NCI-H187 treated with DMSO at 0.1 percent for 48 hours (cell line): ENCODE data around the gene ABCC1.
"Not testable (repeated sequence)": the region's sequence is repeated elsewhere in the genome, so short reads cannot be mapped to it uniquely, and the experiment has no call there.

Experiments
- DNase-seq: peaks from one replicate; lab custom pipeline; 2025; lab: John Stamatoyannopoulos, UW

Gene ABCC1

DNA sequence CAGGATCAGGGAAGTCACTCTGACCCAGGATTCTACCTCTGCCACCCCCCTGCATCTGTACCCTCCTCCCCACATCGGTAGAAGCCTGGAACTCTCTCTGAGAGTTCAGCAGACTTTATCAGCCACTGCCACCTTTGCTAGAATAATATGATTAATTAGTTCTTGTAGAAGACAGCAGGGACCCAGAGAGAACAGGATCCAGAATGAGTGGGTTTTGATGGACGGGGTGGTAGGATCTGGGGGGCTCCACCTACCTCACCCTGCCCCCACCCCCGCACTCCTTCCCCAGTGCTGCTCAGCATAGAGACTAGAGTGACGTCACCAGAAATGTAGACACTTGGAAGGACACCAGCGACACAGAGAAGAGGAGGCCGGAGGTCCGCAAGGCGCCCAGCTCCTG is 240.4 kb downstream of the ABCC1 start:
- no peak for DNase-seq

DNA sequence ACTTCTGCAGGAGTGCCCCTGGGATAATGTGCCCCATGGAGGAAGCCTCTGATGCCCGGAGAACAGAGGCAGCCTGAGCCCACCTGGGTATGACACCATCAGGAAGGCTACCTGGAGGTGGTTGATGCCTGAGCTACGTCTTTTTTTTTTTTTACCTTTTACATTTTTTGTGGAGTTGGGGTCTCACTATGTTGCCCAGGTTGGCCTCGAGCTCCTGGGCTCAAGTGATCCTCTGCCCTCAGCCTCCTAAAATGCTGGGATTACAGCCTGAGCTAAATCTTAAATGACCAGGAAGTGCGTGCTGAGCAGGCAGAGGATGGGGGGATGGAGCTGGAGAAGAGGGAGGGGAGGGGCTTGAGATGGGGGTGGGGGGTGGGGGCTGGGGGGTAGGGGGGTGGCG is 241.1 kb downstream of the ABCC1 start:
- DNase-seq, result no peak

DNA sequence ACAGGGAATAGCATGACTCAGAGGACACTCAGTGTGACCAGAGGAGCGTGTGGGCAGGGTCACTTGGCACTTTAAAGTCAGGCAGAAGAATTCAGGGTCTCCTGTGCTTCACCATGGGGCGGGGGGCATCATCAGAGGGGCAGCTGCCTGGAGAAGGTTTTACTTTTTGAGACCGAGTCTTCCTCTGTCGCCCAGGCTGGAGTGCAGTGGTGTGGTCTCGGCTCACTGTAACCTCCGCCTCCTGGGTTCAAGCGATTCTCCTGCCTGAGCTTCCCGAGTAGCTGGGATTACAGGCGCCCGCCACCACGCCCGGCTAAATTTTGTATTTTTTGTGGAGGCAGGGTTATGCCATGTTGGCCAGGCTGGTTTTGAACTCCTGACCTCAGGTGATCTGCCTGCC is 241.6 kb downstream of the ABCC1 start:
- not testable (repeated sequence) for DNase-seq

DNA sequence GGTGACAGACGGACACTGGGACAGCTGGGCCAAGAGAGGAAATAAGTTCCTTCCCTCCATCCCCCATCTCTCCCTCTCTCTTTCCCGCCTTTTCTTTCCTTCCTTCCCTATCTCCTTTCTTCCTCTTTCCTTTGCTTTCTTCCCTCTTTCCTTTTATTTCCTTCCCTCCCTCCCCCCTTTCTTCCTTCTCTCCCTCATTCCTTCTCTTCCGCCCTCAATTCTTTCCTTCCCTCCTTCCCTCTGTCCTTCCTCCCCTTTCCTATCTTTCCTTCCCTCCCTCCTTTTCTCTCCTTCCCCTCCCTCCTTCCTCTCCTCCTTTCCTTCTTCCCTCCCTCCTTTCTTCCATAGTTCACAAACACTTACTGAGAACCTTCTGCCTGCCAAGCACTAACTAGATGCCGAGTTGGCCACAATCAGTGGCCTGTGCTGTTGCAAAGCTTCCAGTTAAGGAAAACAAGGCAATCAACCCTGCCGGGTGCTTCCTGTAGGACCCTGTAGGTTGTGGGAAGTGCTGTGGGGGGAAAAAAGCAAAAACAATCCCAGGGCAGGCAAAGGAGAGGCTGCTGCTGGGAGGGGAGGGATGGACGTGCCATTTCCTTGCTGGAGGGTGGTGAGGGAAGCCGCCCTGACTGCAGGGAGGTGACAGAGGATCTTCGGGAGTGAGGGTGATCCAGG is 242.2 kb downstream of the ABCC1 start:
- DNase-seq, result no peak
